Activated naive CD4-positive, alpha-beta T cell treated with anti-CD3 and anti-CD28 coated beads, Interleukin-2, amount 50 U/mL, for 24 hours (primary cell): ENCODE results near the gene FHIT.

Source experiments
- H3K27ac Mint-ChIP-seq: one replicate; pipeline ENCODE4 v1.8.0; 2021; ENCODE audit warnings: mild to moderate bottlenecking, mixed read lengths
- H3K27me3 Mint-ChIP-seq: one replicate; pipeline ENCODE4 v1.8.0; 2021; ENCODE audit warnings: mixed read lengths
- H3K36me3 Mint-ChIP-seq: one replicate; pipeline ENCODE4 v1.8.0; 2021; ENCODE audit warnings: mixed read lengths
- H3K4me1 Mint-ChIP-seq: one replicate; pipeline ENCODE4 v1.8.0; 2021; ENCODE audit warnings: mixed read lengths
- H3K4me3 Mint-ChIP-seq: one replicate; pipeline ENCODE4 v1.8.0; 2021; ENCODE audit warnings: mild to moderate bottlenecking, mixed read lengths
- H3K9me3 Mint-ChIP-seq: one replicate; pipeline ENCODE4 v1.8.0; 2021; ENCODE audit warnings: mixed read lengths

Gene FHIT

GRCh38 chr3:59998058-59998457, 1253.2 kb downstream of the FHIT start:
- peaks cover 22% of the 10 kb centered on the region for H3K36me3 Mint-ChIP-seq
- no peaks in the 10 kb centered on the region for H3K27me3 Mint-ChIP-seq
- no peak overlapping the region for H3K4me3 Mint-ChIP-seq
- H3K27ac Mint-ChIP-seq = peak overlapping the region; percentile 71
- no peaks in the 10 kb centered on the region for H3K9me3 Mint-ChIP-seq
- H3K4me1 Mint-ChIP-seq = peaks cover 91% of the 10 kb centered on the region

GRCh38 chr3:59997583-59997982, 1253.7 kb downstream of the FHIT start:
- no peak overlapping the region for H3K4me3 Mint-ChIP-seq
- H3K36me3 Mint-ChIP-seq = peaks cover 25% of the 10 kb centered on the region
- peaks cover 91% of the 10 kb centered on the region for H3K4me1 Mint-ChIP-seq

GRCh38 chr3:59996056-59996455, 1255.2 kb downstream of the FHIT start:
- Mint-ChIP-seq H3K27ac (peak overlapping the region; percentile 80), H3K9me3 (peaks cover 5% of the 10 kb centered on the region), H3K4me1 (peaks cover 91% of the 10 kb centered on the region), H3K27me3 (no peaks in the 10 kb centered on the region), H3K36me3 (peaks cover 22% of the 10 kb centered on the region), H3K4me3 (peak overlapping the region; percentile 69)

More at GRCh38 chr3:59997583-59997982, 1253.7 kb downstream of the FHIT start:
- Mint-ChIP-seq H3K9me3 (no peaks in the 10 kb centered on the region), H3K27me3 (no peaks in the 10 kb centered on the region), H3K27ac (no peak overlapping the region)

GRCh38 chr3:59995563-59995962, 1255.7 kb downstream of the FHIT start:
- peaks cover 5% of the 10 kb centered on the region for H3K9me3 Mint-ChIP-seq
- peaks cover 91% of the 10 kb centered on the region for H3K4me1 Mint-ChIP-seq
- H3K27ac Mint-ChIP-seq = peak overlapping the region; percentile 80
- H3K27me3 Mint-ChIP-seq = no peaks in the 10 kb centered on the region
- H3K4me3 Mint-ChIP-seq = peak overlapping the region; percentile 69
- peaks cover 19% of the 10 kb centered on the region for H3K36me3 Mint-ChIP-seq

GRCh38 chr3:59994732-59995304, 1256.4 kb downstream of the FHIT start:
- Mint-ChIP-seq H3K4me1 (peaks cover 95% of the 10 kb centered on the region), H3K9me3 (peaks cover 5% of the 10 kb centered on the region), H3K27ac (peak overlapping the region; percentile 80), H3K4me3 (peak overlapping the region; percentile 69), H3K27me3 (no peaks in the 10 kb centered on the region), H3K36me3 (peaks cover 20% of the 10 kb centered on the region)

- H3K4me3 Mint-ChIP-seq = peak overlapping the region; percentile 24
- H3K4me1 Mint-ChIP-seq = peaks cover 99% of the 10 kb centered on the region
- H3K27ac Mint-ChIP-seq = peak overlapping the region; percentile 76
Measured at GRCh38 chr3:59992578-59992977, 1258.7 kb downstream of the FHIT start.

GRCh38 chr3:59990915-59991314, 1260.3 kb downstream of the FHIT start:
- Mint-ChIP-seq H3K4me1 (peaks cover 91% of the 10 kb centered on the region), H3K4me3 (no peak overlapping the region), H3K27ac (peak overlapping the region; percentile 88), H3K36me3 (peaks cover 19% of the 10 kb centered on the region), H3K9me3 (peaks cover 5% of the 10 kb centered on the region), H3K27me3 (no peaks in the 10 kb centered on the region)

More at GRCh38 chr3:59992578-59992977, 1258.7 kb downstream of the FHIT start:
- H3K27me3 Mint-ChIP-seq = no peaks in the 10 kb centered on the region
- H3K36me3 Mint-ChIP-seq = peaks cover 20% of the 10 kb centered on the region
- peaks cover 5% of the 10 kb centered on the region for H3K9me3 Mint-ChIP-seq

- no peak overlapping the region for H3K4me3 Mint-ChIP-seq
- H3K27ac Mint-ChIP-seq = peak overlapping the region; percentile 60
- H3K36me3 Mint-ChIP-seq = peaks cover 23% of the 10 kb centered on the region
- H3K4me1 Mint-ChIP-seq = peaks cover 83% of the 10 kb centered on the region
- no peaks in the 10 kb centered on the region for H3K9me3 Mint-ChIP-seq
- H3K27me3 Mint-ChIP-seq = no peaks in the 10 kb centered on the region
Measured at GRCh38 chr3:59982510-59982909, 1268.7 kb downstream of the FHIT start.

GRCh38 chr3:59981377-59981776, 1269.9 kb downstream of the FHIT start:
- Mint-ChIP-seq H3K27ac (peak overlapping the region; percentile 97), H3K27me3 (no peaks in the 10 kb centered on the region), H3K36me3 (peaks cover 23% of the 10 kb centered on the region), H3K4me1 (peaks cover 87% of the 10 kb centered on the region), H3K4me3 (peak overlapping the region; percentile 61), H3K9me3 (no peaks in the 10 kb centered on the region)

- no peaks in the 10 kb centered on the region for H3K27me3 Mint-ChIP-seq
Measured at GRCh38 chr3:59980576-59980975, 1270.7 kb downstream of the FHIT start.

GRCh38 chr3:59979542-59979941, 1271.7 kb downstream of the FHIT start:
- H3K4me3 Mint-ChIP-seq = peak overlapping the region; percentile 69
- peak overlapping the region; percentile 96 for H3K27ac Mint-ChIP-seq
- H3K27me3 Mint-ChIP-seq = no peaks in the 10 kb centered on the region
- H3K9me3 Mint-ChIP-seq = no peaks in the 10 kb centered on the region
- H3K36me3 Mint-ChIP-seq = peaks cover 21% of the 10 kb centered on the region
- H3K4me1 Mint-ChIP-seq = peaks cover 90% of the 10 kb centered on the region

More at GRCh38 chr3:59980576-59980975, 1270.7 kb downstream of the FHIT start:
- Mint-ChIP-seq H3K4me1 (peaks cover 90% of the 10 kb centered on the region), H3K4me3 (peak overlapping the region; percentile 69), H3K27ac (peak overlapping the region; percentile 97), H3K36me3 (peaks cover 26% of the 10 kb centered on the region), H3K9me3 (no peaks in the 10 kb centered on the region)

- peaks cover 90% of the 10 kb centered on the region for H3K4me1 Mint-ChIP-seq
- no peaks in the 10 kb centered on the region for H3K27me3 Mint-ChIP-seq
- peak overlapping the region; percentile 69 for H3K4me3 Mint-ChIP-seq
- H3K9me3 Mint-ChIP-seq = no peaks in the 10 kb centered on the region
- peaks cover 18% of the 10 kb centered on the region for H3K36me3 Mint-ChIP-seq
- peak overlapping the region; percentile 96 for H3K27ac Mint-ChIP-seq
Measured at GRCh38 chr3:59978979-59979378, 1272.3 kb downstream of the FHIT start.

GRCh38 chr3:59970796-59971195, 1280.5 kb downstream of the FHIT start:
- H3K9me3 Mint-ChIP-seq = peaks cover 7% of the 10 kb centered on the region
- H3K27ac Mint-ChIP-seq = no peak overlapping the region
- H3K4me1 Mint-ChIP-seq = peaks cover 72% of the 10 kb centered on the region
- H3K36me3 Mint-ChIP-seq = peaks cover 28% of the 10 kb centered on the region
- H3K27me3 Mint-ChIP-seq = no peaks in the 10 kb centered on the region
- no peak overlapping the region for H3K4me3 Mint-ChIP-seq

- Mint-ChIP-seq H3K27me3 (no peaks in the 10 kb centered on the region), H3K36me3 (peaks cover 28% of the 10 kb centered on the region), H3K9me3 (peaks cover 7% of the 10 kb centered on the region), H3K4me3 (no peak overlapping the region), H3K4me1 (peaks cover 70% of the 10 kb centered on the region), H3K27ac (no peak overlapping the region)
Measured at GRCh38 chr3:59970376-59970775, 1280.9 kb downstream of the FHIT start.

- no peaks in the 10 kb centered on the region for H3K27me3 Mint-ChIP-seq
- no peak overlapping the region for H3K4me3 Mint-ChIP-seq
- peaks cover 7% of the 10 kb centered on the region for H3K9me3 Mint-ChIP-seq
- H3K27ac Mint-ChIP-seq = peak overlapping the region; percentile 44
- peaks cover 27% of the 10 kb centered on the region for H3K36me3 Mint-ChIP-seq
- H3K4me1 Mint-ChIP-seq = peaks cover 62% of the 10 kb centered on the region
Measured at GRCh38 chr3:59968513-59969045, 1282.7 kb downstream of the FHIT start.

- Mint-ChIP-seq H3K36me3 (peaks cover 36% of the 10 kb centered on the region), H3K4me3 (no peak overlapping the region), H3K9me3 (peaks cover 14% of the 10 kb centered on the region), H3K4me1 (peaks cover 63% of the 10 kb centered on the region), H3K27me3 (no peaks in the 10 kb centered on the region), H3K27ac (no peak overlapping the region)
Measured at GRCh38 chr3:59963676-59964075, 1287.6 kb downstream of the FHIT start.
